K562 (cell line): ENCODE data around the gene MYH11. TPM values are rescaled to one million over a fixed set of nuclear protein-coding genes. Genes with fewer than 3 reads are reported as not detected.
A peak's percentile ranks its signal among the peaks of the same experiment; 100 is the strongest.

Experiments used
- BRCA1 ChIP-seq, 2 experiments: fragments of 450-650 bp in 1 of 2; sonication (generic) in 1 of 2; formaldehyde crosslinking in 1 of 2; IDR thresholded peaks; 2 replicates each; pipeline versions ENCODE4 v1.5.0 to v1.6.1; 2017 to 2020; ENCODE audit warnings: mild to moderate bottlenecking in 1 of 2, missing genetic modification reagents in 1 of 2
- FOSL1 ChIP-seq: fragments of 200-800 bp; sonication (Bioruptor generic); conservative IDR thresholded peaks from 2 replicates; pipeline ENCODE4 v1.6.1; 2016; ENCODE audit warnings: missing genetic modification characterization, missing compliant biosample characterization
- MYC ChIP-seq, 2 experiments: fragments of 250-450 bp in 1 of 2; sonication (Bioruptor Pico) in 1 of 2; IDR thresholded peaks; 2 replicates each; pipeline versions ENCODE4 v1.5.1 to v1.6.1; 2012 to 2021; ENCODE audit warnings: low read depth in 2 of 2, borderline replicate concordance in 1 of 2, improper control_type of control experiment in 1 of 2, low read length in 1 of 2, mild to moderate bottlenecking in 1 of 2, moderate library complexity in 1 of 2
- NONO ChIP-seq, 2 experiments: fragments of 200-400 bp in 1 of 2; fragments of 450-650 bp in 1 of 2; formaldehyde crosslinking in 1 of 2; IDR thresholded peaks; 2 replicates each; pipeline ENCODE4 v1.6.1; 2017; ENCODE audit warnings: low read depth in 2 of 2, mild to moderate bottlenecking in 2 of 2, moderate library complexity in 2 of 2, low read length in 1 of 2
- THRA ChIP-seq: fragments of 450-650 bp; IDR thresholded peaks from 2 replicates; pipeline ENCODE4 v1.6.1; 2017; ENCODE audit warnings: mild to moderate bottlenecking, moderate library complexity
- ZBTB9 ChIP-seq: fragments of 450-650 bp; formaldehyde crosslinking; IDR thresholded peaks from 2 replicates; pipeline ENCODE4 v1.4.0; 2020; ENCODE audit warnings: mild to moderate bottlenecking, moderate library complexity
- ZNF277 ChIP-seq: fragments of 250-450 bp; sonication (Bioruptor Pico); IDR thresholded peaks from 2 replicates; pipeline ENCODE4 v1.8.0; 2022; ENCODE audit warnings: inconsistent platforms, mild to moderate bottlenecking, moderate library complexity, borderline replicate concordance
- polyA plus RNA-seq, 8 experiments: library from polyadenylated mRNA; depleted of rRNA in 4 of 8; stranded (reverse) in 5 of 8; unstranded in 3 of 8; fragments of >200 nt; fragmentation: Nextera tagmentation in 2 of 8; fragmentation: Illumina TruSeq in 1 of 8; extraction: Ambion mirVana in 2 of 8; extraction: Trizol in 1 of 8; gene quantifications; 2 replicates each; pipeline versions ENCODE4 v1.2.1 to v1.2.3, GENCODE V29; 2011 to 2014; ENCODE audit warnings: inconsistent platforms in 1 of 8, missing spikeins in 1 of 8
- total RNA-seq, 7 experiments: library from RNA; depleted of rRNA in 6 of 7; stranded (reverse); fragments of >200 nt in 6 of 7; fragmentation: Illumina TruSeq in 2 of 7; extraction: Trizol in 2 of 7; gene quantifications; 2 replicates each; pipeline versions ENCODE4 v1.2.1 to v1.2.3, GENCODE V29; 2011 to 2021; ENCODE audit warnings: low replicate concordance in 1 of 7
- TF ChIP-seq, protein P1 (sequence below): fragments of 450-650 bp; formaldehyde crosslinking; conservative IDR thresholded peaks from 2 replicates; pipeline ENCODE4 v1.4.0; 2022; ENCODE audit warnings: mild to moderate bottlenecking, missing genetic modification characterization

The MYH11 gene
- total and polyA plus RNA-seq, 9 of the 15 experiments (the other 6 are each of a cell fraction or from before 2014, with no cell fraction given), result 0.05 to 0.47 (median 0.08) TPM; not detected in 5

GRCh38 chr16:15682105-15682570 lies 174.7 kb downstream of the MYH11 start (continued):
- peak; percentile 57; the same call in 1 of the 2 replicates for TF ChIP-seq MYC (IDR thresholded peaks at IDR 0.05; ENCODE audit: low read depth, low read length)
- no peak for TF ChIP-seq MYC (CRISPR knock-in tag; IDR thresholded peaks at IDR 0.05; ENCODE audit: borderline replicate concordance, low read depth)
- TF ChIP-seq, protein P1, sequence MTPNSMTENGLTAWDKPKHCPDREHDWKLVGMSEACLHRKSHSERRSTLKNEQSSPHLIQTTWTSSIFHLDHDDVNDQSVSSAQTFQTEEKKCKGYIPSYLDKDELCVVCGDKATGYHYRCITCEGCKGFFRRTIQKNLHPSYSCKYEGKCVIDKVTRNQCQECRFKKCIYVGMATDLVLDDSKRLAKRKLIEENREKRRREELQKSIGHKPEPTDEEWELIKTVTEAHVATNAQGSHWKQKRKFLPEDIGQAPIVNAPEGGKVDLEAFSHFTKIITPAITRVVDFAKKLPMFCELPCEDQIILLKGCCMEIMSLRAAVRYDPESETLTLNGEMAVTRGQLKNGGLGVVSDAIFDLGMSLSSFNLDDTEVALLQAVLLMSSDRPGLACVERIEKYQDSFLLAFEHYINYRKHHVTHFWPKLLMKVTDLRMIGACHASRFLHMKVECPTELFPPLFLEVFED (CRISPR knock-in tag), result no peak
- TF ChIP-seq FOSL1 (tag), result peak; percentile 95
- no peak for TF ChIP-seq ZNF277 (CRISPR knock-in tag)
- TF ChIP-seq THRA, result no peak
- TF ChIP-seq ZBTB9 (CRISPR knock-in tag), result no peak
- TF ChIP-seq BRCA1 (IDR thresholded peaks at IDR 0.05), result no peak
- TF ChIP-seq BRCA1 (CRISPR knock-in tag; IDR thresholded peaks at IDR 0.05), result no peak
- TF ChIP-seq NONO (IDR thresholded peaks at IDR 0.05; ENCODE audit: low read depth in 2 of 2, low read length in 1 of 2), result no peak
- TF ChIP-seq, all 486 proteins: peak for 59
